DMS 273 (cell line): Measurements from ENCODE around the gene AADACL2.
"Not testable (repeated sequence)": the region's sequence is repeated elsewhere in the genome, so short reads cannot be mapped to it uniquely, and the experiment has no call there.

ENCODE experiments used
- DNase-seq: peaks from one replicate; lab custom pipeline; 2025; ENCODE audit not compliant: unreplicated experiment; lab: John Stamatoyannopoulos, UW

The AADACL2 gene

GRCh38 chr3:151733613-151734012 is at the start of gene AADACL2:
Gene AADACL2 (plus strand): TSS chr3:151733927. CDS start chr3:151734036, 109 bp downstream.
- DNase-seq: no peak

- DNase-seq: no peak
Measured at GRCh38 chr3:151684094-151684493, 49.6 kb upstream of the AADACL2 start.

- no peak for DNase-seq
Measured at GRCh38 chr3:151686257-151686656, 47.5 kb upstream of the AADACL2 start.

- DNase-seq: no peak
Measured at GRCh38 chr3:151687076-151687475, 46.7 kb upstream of the AADACL2 start.

- DNase-seq: no peak
Measured at GRCh38 chr3:151688571-151688970, 45.2 kb upstream of the AADACL2 start.

- DNase-seq: no peak
Measured at GRCh38 chr3:151690645-151691044, 43.1 kb upstream of the AADACL2 start.

- no peak for DNase-seq
Measured at GRCh38 chr3:151697496-151697895, 36.2 kb upstream of the AADACL2 start.

- DNase-seq: peak; percentile 23
Measured at GRCh38 chr3:151707216-151707615, 26.5 kb upstream of the AADACL2 start.

- no peak for DNase-seq
Measured at GRCh38 chr3:151708868-151709267, 24.9 kb upstream of the AADACL2 start.

GRCh38 chr3:151709847-151710246 is 23.9 kb upstream of the AADACL2 start:
- no peak for DNase-seq

- DNase-seq: no peak
Measured at GRCh38 chr3:151721294-151721693, 12.4 kb upstream of the AADACL2 start.

- peak; percentile 47 for DNase-seq
Measured at GRCh38 chr3:151722856-151723255, 10.9 kb upstream of the AADACL2 start.

GRCh38 chr3:151724576-151725562 is 8.9 kb upstream of the AADACL2 start:
- peak; percentile 9 for DNase-seq

GRCh38 chr3:151726016-151726415 is 7.7 kb upstream of the AADACL2 start:
- DNase-seq: no peak

GRCh38 chr3:151732861-151733260 is 866 bp upstream of the AADACL2 start:
- DNase-seq: no peak

GRCh38 chr3:151740581-151740980 is 6.9 kb downstream of the AADACL2 start:
- DNase-seq: no peak

- DNase-seq: no peak
Measured at GRCh38 chr3:151743855-151744254, 10.1 kb downstream of the AADACL2 start.

GRCh38 chr3:151750181-151750580 is 16.5 kb downstream of the AADACL2 start:
- DNase-seq: no peak

- no peak for DNase-seq
Measured at GRCh38 chr3:151750678-151751077, 17.0 kb downstream of the AADACL2 start.

- DNase-seq: no peak
Measured at GRCh38 chr3:151751161-151751560, 17.4 kb downstream of the AADACL2 start.

GRCh38 chr3:151753846-151754245 is 20.1 kb downstream of the AADACL2 start:
- DNase-seq: no peak

- no peak for DNase-seq
Measured at GRCh38 chr3:151761581-151761980, 27.9 kb downstream of the AADACL2 start.

- DNase-seq: not testable (repeated sequence)
Measured at GRCh38 chr3:151764699-151765098, 31.0 kb downstream of the AADACL2 start.
